ENCODE measurements around the gene TSR3.
A peak's percentile ranks its signal among the peaks of the same experiment; 100 is the strongest.

The TSR3 gene

DNA sequence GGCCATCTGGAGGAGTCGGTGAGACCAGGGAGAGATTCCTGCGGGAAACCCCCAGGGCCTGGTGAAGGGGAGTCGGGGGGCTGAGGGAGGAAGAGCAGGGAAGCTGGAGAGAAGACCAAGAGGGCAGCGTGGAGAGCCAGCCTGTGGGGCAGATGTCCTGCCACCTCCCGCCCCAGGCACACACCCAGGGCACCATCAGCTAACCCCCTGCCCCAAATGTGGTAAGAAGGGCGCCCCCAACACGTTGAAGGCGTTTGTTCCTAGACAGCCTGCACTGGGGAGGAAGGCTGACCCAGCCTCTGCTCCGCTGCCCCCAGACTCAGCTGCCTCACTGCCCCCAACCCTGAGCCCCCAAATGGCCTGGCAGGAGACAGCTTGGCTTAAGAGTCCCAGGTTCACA lies 16.9 kb downstream of the TSR3 start:
- no peak for TF ChIP-seq ZFP3 (CRISPR knock-in tag; IDR thresholded peaks at IDR 0.05)
- no peak for ATAC-seq

DNA sequence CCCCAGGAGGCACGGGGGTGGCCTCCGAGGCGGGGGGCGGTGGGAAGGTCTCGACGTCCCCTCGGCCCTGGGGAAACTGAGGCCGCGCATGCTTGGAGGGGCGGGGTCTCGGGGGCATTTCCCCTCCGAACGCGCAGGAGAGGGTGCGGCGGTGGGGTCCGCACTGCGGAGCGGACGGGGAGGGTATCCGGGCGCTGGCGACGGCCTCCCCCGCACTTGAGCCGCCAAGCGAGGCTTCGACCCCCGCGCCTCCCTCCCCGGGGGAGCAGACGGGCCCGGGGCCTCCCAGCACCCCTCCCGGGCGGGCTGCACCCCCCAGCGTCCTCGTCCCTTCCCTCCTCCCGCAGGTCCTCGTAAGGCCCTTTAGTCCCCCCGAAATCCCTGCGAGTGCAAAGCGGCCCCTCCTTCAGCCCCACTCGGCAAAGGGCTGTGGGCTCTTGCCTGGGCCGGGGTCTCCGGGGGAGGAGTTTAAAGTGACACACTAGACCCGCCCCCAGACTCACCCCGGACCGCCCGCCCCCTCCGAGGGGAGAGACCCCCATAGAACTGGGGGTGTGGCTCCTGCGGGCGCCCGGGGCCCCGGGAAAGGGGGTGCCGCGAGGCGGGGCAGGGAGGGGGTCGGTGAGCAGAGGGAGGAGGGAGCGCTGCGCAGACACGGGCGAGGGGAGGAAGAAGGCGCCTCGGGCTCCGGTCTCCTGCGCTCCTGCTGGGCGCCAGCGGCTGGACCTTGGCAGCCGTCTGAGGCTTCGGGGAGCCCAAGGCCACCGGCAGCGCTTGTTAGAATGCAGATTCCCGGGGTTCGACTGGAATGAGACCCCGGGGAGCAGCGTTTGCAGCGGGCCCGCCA lies 17.6 kb downstream of the TSR3 start:
- ATAC-seq: no peak
- TF ChIP-seq, protein P1, sequence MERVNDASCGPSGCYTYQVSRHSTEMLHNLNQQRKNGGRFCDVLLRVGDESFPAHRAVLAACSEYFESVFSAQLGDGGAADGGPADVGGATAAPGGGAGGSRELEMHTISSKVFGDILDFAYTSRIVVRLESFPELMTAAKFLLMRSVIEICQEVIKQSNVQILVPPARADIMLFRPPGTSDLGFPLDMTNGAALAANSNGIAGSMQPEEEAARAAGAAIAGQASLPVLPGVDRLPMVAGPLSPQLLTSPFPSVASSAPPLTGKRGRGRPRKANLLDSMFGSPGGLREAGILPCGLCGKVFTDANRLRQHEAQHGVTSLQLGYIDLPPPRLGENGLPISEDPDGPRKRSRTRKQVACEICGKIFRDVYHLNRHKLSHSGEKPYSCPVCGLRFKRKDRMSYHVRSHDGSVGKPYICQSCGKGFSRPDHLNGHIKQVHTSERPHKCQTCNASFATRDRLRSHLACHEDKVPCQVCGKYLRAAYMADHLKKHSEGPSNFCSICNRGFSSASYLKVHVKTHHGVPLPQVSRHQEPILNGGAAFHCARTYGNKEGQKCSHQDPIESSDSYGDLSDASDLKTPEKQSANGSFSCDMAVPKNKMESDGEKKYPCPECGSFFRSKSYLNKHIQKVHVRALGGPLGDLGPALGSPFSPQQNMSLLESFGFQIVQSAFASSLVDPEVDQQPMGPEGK (CRISPR knock-in tag; IDR thresholded peaks at IDR 0.05; ENCODE audit: borderline replicate concordance): no peak
- TF ChIP-seq BACH2 (CRISPR knock-in tag; IDR thresholded peaks at IDR 0.05; ENCODE audit: borderline replicate concordance): no peak
- TF ChIP-seq ZNF565 (CRISPR knock-in tag; conservative IDR thresholded peaks at IDR 0.05; ENCODE audit: low read depth): no peak
- no peak for TF ChIP-seq SNAI2 (CRISPR knock-in tag; IDR thresholded peaks at IDR 0.05)
- TF ChIP-seq ISL1 (CRISPR knock-in tag; IDR thresholded peaks at IDR 0.05): no peak
- no peak for TF ChIP-seq ZFP30 (CRISPR knock-in tag; IDR thresholded peaks at IDR 0.05)
- TF ChIP-seq PPARA (CRISPR knock-in tag; IDR thresholded peaks at IDR 0.05; ENCODE audit: borderline replicate concordance): no peak
- no peak for TF ChIP-seq GLIS3 (CRISPR knock-in tag; IDR thresholded peaks at IDR 0.05)
- TF ChIP-seq CSRNP3 (CRISPR knock-in tag; IDR thresholded peaks at IDR 0.05): no peak
- TF ChIP-seq ARNTL (CRISPR knock-in tag; IDR thresholded peaks at IDR 0.05; ENCODE audit: borderline replicate concordance, low read depth): no peak
- TF ChIP-seq ZC3H10 (CRISPR knock-in tag; IDR thresholded peaks at IDR 0.05): no peak
- no peak for TF ChIP-seq ZNF8 (CRISPR knock-in tag; IDR thresholded peaks at IDR 0.05)
- TF ChIP-seq TCF4 (CRISPR knock-in tag; IDR thresholded peaks at IDR 0.05; ENCODE audit: borderline replicate concordance): no peak
- TF ChIP-seq OSR1 (CRISPR knock-in tag; IDR thresholded peaks at IDR 0.05): no peak
- no peak for TF ChIP-seq TOX (CRISPR knock-in tag; IDR thresholded peaks at IDR 0.05; ENCODE audit: borderline replicate concordance)
- no peak for TF ChIP-seq ZNF70 (CRISPR knock-in tag; IDR thresholded peaks at IDR 0.05)
- TF ChIP-seq, protein P2, sequence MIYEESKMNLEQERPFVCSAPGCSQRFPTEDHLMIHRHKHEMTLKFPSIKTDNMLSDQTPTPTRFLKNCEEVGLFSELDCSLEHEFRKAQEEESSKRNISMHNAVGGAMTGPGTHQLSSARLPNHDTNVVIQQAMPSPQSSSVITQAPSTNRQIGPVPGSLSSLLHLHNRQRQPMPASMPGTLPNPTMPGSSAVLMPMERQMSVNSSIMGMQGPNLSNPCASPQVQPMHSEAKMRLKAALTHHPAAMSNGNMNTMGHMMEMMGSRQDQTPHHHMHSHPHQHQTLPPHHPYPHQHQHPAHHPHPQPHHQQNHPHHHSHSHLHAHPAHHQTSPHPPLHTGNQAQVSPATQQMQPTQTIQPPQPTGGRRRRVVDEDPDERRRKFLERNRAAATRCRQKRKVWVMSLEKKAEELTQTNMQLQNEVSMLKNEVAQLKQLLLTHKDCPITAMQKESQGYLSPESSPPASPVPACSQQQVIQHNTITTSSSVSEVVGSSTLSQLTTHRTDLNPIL (CRISPR knock-in tag; IDR thresholded peaks at IDR 0.05; ENCODE audit: low read depth): no peak
- TF ChIP-seq ESRRG (CRISPR knock-in tag; IDR thresholded peaks at IDR 0.05): no peak
- TF ChIP-seq RARB (CRISPR knock-in tag; IDR thresholded peaks at IDR 0.05): no peak

GRCh38 chr16:1333149-1333812 lies 18.4 kb downstream of the TSR3 start, which contains the start of gene BAIAP3:
Gene BAIAP3 (plus strand): TSS chr16:1333645. CDS start chr16:1338550, 4,905 bp downstream.
- TF ChIP-seq POU6F1 (CRISPR knock-in tag; IDR thresholded peaks at IDR 0.05; ENCODE audit: borderline replicate concordance, low read depth): no peak
- TF ChIP-seq ARNTL (CRISPR knock-in tag; IDR thresholded peaks at IDR 0.05; ENCODE audit: borderline replicate concordance, low read depth): no peak
- no peak for TF ChIP-seq ZFP3 (CRISPR knock-in tag; IDR thresholded peaks at IDR 0.05)
- TF ChIP-seq, protein P1 (CRISPR knock-in tag; IDR thresholded peaks at IDR 0.05; ENCODE audit: borderline replicate concordance): no peak
- TF ChIP-seq, protein P3, sequence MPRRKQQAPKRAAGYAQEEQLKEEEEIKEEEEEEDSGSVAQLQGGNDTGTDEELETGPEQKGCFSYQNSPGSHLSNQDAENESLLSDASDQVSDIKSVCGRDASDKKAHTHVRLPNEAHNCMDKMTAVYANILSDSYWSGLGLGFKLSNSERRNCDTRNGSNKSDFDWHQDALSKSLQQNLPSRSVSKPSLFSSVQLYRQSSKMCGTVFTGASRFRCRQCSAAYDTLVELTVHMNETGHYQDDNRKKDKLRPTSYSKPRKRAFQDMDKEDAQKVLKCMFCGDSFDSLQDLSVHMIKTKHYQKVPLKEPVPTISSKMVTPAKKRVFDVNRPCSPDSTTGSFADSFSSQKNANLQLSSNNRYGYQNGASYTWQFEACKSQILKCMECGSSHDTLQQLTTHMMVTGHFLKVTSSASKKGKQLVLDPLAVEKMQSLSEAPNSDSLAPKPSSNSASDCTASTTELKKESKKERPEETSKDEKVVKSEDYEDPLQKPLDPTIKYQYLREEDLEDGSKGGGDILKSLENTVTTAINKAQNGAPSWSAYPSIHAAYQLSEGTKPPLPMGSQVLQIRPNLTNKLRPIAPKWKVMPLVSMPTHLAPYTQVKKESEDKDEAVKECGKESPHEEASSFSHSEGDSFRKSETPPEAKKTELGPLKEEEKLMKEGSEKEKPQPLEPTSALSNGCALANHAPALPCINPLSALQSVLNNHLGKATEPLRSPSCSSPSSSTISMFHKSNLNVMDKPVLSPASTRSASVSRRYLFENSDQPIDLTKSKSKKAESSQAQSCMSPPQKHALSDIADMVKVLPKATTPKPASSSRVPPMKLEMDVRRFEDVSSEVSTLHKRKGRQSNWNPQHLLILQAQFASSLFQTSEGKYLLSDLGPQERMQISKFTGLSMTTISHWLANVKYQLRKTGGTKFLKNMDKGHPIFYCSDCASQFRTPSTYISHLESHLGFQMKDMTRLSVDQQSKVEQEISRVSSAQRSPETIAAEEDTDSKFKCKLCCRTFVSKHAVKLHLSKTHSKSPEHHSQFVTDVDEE (CRISPR knock-in tag; IDR thresholded peaks at IDR 0.05): no peak
- TF ChIP-seq TOX (CRISPR knock-in tag; IDR thresholded peaks at IDR 0.05; ENCODE audit: borderline replicate concordance): no peak
- no peak for TF ChIP-seq ZNF565 (CRISPR knock-in tag; conservative IDR thresholded peaks at IDR 0.05; ENCODE audit: low read depth)
- TF ChIP-seq ESRRG (CRISPR knock-in tag; IDR thresholded peaks at IDR 0.05): no peak
- peak; percentile 47 for ATAC-seq
